ENCODE results near the gene CCDC24.

DNA sequence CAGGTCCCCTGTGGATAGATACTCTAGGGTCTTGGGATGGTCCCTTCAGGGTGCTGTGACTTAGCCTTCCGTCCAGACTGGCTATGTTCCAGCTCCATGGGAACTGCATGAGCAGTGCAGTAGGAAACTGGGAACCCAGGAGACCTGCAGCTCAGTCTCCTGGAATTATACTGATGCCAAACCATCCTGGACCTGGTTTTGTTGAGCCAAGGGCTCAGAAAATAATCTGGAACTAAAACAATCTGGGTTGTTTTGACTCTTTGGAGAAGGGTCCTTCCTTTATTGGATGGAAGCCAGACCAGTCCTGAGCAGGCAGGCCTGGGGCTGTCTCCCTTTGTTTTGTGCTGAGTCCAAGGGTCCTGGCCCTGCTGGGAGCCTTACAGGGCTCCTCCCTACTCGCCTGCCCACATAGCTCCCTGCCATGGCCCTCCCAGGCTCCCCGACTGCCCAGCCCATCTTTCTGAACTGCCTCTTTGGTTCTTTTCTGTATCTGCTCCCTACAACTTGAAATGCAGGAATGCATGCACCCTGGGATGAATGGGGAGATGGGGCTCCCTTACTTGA lies 43.4 kb upstream of the CCDC24 start:
- TF ChIP-seq, protein P1, sequence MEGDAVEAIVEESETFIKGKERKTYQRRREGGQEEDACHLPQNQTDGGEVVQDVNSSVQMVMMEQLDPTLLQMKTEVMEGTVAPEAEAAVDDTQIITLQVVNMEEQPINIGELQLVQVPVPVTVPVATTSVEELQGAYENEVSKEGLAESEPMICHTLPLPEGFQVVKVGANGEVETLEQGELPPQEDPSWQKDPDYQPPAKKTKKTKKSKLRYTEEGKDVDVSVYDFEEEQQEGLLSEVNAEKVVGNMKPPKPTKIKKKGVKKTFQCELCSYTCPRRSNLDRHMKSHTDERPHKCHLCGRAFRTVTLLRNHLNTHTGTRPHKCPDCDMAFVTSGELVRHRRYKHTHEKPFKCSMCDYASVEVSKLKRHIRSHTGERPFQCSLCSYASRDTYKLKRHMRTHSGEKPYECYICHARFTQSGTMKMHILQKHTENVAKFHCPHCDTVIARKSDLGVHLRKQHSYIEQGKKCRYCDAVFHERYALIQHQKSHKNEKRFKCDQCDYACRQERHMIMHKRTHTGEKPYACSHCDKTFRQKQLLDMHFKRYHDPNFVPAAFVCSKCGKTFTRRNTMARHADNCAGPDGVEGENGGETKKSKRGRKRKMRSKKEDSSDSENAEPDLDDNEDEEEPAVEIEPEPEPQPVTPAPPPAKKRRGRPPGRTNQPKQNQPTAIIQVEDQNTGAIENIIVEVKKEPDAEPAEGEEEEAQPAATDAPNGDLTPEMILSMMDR (conservative IDR thresholded peaks at IDR 0.05; ENCODE audit: low read length): no peak
- TF ChIP-seq EZH2phosphoT487 (IDR thresholded peaks at IDR 0.05; ENCODE audit: borderline replicate concordance): no peak

Data from Loucy (cell line).